NCI-H510A treated with DMSO at 0.1 percent for 48 hours (cell line): ENCODE measurements around the gene NKIRAS1.

Experiments
- DNase-seq: peaks from one replicate; lab custom pipeline; 2025; lab: John Stamatoyannopoulos, UW

Gene NKIRAS1

GRCh38 chr3:23916886-23917678 lies at the start of gene NKIRAS1, which contains the start of gene RPL15:
Gene NKIRAS1, minus strand, starts transcription at chr3:23916990. Its CDS starts 6,086 bp downstream, at chr3:23910904.
Gene RPL15, plus strand, starts transcription at chr3:23917132. Its CDS starts 728 bp downstream, at chr3:23917860.
- peak; percentile 75 for DNase-seq

GRCh38 chr3:23966328-23966727 lies 49.5 kb upstream of the NKIRAS1 start:
- no peak for DNase-seq

DNA sequence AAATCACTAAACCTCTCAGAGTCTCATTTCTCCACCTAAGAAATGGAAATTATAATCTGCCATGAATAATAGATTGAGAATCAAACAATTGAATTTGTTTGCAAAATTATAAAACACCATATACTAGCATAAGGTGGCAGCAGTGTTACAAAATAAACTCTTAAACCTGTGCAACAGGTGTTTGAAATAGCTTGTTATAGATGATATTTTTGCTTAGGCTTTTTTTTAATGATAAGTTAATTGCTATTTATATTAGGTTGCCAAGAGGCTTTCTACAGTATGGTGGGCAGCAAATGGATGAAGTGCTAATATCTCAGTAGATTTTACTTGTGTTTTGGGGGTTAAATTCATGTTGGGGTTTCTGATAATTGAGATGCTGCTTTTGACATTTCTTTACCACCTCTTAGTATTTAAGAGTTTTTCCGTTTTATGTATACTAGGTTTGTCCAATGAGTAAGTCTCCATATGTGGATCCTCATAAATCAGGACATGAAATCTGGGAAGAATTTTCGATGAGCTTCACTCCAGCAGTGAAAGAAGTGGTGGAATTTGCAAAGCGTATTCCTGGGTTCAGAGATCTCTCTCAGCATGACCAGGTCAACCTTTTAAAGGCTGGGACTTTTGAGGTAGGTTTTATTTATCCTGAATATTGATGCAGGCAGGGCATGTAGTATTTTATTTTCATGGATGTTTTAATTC lies 47.9 kb upstream of the NKIRAS1 start:
- no peak for DNase-seq

- DNase-seq: no peak
Measured at GRCh38 chr3:23961913-23962312, 45.1 kb upstream of the NKIRAS1 start.

GRCh38 chr3:23961066-23961465 lies 44.3 kb upstream of the NKIRAS1 start:
- DNase-seq: no peak

- DNase-seq: no peak
Measured at GRCh38 chr3:23960649-23961048, 43.9 kb upstream of the NKIRAS1 start.

GRCh38 chr3:23959135-23959900 lies 42.5 kb upstream of the NKIRAS1 start:
- DNase-seq: no peak

DNA sequence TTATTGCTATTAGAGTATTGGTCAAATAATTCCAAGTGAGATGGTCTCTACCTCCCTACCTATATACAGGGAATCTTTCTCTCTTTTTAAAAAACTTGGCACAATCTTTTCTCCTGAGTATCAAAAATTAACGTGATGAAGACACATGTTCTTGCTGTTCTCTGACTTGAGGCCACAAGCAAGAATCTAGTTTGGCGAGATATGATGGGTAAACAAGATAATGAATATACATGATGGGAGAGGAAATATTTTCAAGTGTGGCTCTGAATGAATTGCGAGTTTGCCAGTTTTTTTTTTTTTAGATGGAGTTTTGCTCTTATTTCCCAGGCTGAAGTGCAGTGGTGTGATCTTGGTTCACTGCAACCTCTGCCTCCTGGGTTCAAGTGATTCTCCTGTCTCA lies 39.9 kb upstream of the NKIRAS1 start:
- no peak for DNase-seq

DNA sequence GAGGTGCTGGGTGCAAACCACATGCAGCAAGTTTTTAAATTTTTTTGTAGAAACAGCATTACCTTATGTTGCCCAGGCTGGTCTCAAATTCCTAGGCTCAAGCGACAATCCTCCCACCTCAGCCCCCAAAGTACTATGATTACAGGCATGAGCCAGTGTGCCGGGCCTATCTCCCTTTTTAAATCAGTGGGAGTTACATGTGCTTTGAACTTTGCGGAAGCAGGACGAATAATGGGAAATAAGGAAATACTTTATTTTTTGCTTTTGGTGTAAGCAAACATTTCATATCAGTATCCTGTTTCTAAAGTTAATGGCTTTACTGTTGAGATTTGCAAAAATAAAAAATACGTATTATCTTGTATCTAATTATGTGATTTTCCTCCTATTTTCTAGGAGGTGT lies 37.4 kb upstream of the NKIRAS1 start:
- DNase-seq: no peak

DNA sequence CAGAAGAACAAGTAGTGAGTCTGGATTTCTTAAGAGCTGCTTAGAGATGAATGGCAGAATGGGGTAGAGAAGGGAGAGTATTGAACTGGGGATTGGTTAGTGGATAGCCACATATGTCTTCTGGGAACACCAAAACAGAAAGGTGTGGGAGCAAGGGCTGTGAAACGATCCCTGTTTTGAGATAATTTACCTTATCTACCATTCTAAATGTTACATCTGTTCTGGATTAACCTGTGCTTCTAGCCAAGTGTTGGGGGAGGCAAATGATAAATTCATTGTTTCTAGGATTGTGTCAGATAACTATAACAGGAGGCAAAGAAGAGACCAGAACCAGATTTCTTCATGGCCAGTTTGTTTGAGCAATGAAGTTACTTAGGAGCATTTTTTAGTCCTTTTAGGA lies 36.7 kb upstream of the NKIRAS1 start:
- DNase-seq: no peak

GRCh38 chr3:23952646-23953045 lies 35.9 kb upstream of the NKIRAS1 start:
- DNase-seq: no peak

DNA sequence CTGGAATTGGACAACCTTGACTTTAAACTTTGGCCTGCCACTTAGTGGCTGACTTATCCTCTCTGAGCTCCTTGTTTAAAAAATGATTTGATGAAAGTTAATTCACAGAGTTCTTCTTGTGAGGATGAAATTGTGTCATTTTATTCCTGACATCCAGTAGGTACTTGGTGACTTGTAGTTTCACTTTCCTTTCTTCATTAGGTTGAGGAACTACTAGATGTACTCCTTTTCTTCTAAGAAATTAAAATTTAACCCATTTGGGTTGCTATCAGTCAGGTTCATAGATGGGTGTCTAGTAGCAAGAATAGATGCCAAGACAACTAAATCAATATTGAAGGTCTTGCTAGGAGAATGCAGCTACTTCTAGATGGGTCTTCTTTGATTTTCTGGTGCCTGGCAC lies 33.5 kb upstream of the NKIRAS1 start:
- no peak for DNase-seq

DNA sequence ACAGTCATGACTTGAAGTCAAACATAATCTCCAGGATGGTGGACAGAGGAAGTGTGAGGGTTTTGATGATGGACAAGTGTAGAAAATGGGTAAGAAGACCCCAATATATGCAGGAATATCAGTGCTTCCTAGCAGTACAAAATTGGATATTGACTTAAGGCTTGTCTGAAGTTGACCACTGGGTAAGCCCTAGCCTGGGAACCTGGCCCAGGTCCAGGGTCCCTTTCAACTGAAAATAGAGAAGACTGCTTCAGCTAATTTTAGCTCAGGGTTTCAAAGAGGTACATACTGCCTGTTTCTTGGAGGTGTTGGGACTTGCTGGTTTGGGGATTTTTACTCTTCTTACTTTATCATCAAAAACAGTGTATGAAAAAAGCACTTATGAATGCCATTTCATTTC lies 33.0 kb upstream of the NKIRAS1 start:
- no peak for DNase-seq

- DNase-seq: no peak
Measured at GRCh38 chr3:23948761-23949160, 32.0 kb upstream of the NKIRAS1 start.

DNA sequence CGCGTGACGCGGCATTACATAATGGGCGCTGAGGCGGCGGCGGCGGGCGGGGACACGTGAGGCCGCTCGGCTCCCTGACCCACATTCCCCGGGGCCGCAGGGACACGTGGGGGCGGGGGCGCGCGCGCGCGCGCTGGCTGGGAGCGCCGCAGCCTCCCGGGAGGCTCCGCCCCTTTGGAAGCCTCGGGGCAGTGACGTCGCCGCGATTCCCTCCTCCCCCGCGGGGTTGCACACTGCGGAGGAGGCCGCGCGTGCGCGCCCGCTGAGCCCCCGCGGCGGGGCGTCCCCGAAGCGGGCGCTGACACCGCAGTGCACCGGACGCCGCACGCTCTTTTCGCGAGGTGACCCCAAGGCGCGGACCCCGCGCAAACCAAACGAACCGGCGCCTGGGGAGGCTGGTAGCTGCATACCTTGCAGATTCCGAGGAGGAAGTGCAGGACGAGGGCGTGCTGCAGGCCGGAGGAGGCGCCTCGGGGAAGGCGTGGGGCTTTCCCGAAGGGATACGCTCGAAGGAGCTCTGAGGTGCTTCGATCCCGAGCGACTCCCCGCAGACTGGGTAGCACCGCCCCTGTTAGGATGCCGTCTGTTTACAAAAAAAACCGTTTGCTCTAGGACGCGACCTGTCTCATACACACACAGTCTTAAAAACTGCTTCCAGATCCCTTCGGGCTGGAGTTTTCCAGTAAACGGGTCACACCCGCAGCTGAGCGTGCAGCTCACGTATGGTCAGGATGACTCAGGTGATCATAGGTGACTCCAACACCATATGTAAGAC lies 29.3 kb upstream of the NKIRAS1 start:
- DNase-seq: peak; percentile 94

GRCh38 chr3:23945663-23945912 lies 28.8 kb upstream of the NKIRAS1 start:
- DNase-seq: no peak

- peak; percentile 28 for DNase-seq
Measured at GRCh38 chr3:23944861-23945662, 28.3 kb upstream of the NKIRAS1 start, which contains the start of gene NR1D2. Gene NR1D2, plus strand, starts transcription at chr3:23945286. Its CDS starts 293 bp downstream, at chr3:23945579.

DNA sequence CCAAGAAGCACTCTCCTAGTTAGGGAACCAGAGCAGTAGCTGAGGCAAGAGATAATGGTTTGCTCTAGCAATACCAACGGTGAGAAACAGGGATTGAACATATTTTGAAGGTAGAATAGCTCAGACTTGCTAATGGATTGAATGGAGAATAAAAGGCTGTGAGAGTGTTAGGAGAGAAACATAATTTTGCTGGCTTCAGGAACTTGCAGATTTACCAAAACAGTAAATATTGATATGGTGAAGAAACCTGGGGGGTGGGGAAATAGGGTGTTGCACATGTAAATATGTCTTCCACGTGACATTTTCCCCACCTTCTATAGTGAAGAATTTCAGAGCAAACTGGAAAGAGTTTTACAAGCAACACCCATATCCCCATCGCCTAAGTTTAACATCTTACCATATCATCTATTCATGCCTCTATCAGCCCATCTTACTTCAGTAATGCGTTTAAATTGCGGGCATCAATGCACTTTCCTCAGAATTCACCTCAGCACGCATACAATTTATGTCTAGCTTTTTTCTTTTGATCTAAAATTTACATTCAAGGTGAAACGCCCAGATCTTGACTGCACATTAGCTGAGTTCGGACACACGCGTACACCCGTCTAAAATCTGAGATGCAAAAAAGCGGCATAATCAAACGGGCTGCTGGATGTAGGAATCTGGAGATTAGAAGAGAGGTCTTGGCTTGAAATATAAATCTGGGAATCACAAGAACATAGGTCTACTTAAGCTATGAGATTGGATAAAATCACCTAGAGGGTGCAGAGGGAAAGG lies 27.4 kb upstream of the NKIRAS1 start:
- DNase-seq: no peak

DNA sequence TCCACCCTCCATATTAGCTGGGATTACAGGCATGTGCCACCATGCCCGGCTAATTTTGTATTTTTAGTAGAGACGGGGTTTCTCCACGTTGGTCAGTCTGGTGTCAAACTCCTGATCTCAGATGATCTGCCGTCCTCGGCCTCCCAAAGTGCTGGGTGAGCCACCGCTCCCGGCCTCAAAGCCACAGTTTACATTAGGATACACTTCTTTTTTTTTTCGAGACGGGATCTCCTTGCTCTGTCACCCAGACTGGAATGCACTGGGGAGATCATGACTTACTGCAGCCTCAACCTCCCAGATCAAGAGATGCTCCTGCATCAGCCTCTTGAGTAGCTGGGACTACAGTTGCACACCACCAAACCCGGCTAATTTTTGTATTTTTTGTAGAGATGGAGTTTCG lies 25.8 kb upstream of the NKIRAS1 start:
- no peak for DNase-seq

- DNase-seq: no peak
Measured at GRCh38 chr3:23941440-23941839, 24.6 kb upstream of the NKIRAS1 start.
